HG02759 (cell line): ENCODE results near the gene TMEM134.

Experiments used
- ATAC-seq: cut with Tn5 transposase; IDR thresholded peaks from one replicate; pipeline ENCODE4 v1.9.1; 2021; ENCODE audit warnings: mild to moderate bottlenecking, moderate library complexity; ENCODE audit not compliant: unreplicated experiment

Gene TMEM134

DNA sequence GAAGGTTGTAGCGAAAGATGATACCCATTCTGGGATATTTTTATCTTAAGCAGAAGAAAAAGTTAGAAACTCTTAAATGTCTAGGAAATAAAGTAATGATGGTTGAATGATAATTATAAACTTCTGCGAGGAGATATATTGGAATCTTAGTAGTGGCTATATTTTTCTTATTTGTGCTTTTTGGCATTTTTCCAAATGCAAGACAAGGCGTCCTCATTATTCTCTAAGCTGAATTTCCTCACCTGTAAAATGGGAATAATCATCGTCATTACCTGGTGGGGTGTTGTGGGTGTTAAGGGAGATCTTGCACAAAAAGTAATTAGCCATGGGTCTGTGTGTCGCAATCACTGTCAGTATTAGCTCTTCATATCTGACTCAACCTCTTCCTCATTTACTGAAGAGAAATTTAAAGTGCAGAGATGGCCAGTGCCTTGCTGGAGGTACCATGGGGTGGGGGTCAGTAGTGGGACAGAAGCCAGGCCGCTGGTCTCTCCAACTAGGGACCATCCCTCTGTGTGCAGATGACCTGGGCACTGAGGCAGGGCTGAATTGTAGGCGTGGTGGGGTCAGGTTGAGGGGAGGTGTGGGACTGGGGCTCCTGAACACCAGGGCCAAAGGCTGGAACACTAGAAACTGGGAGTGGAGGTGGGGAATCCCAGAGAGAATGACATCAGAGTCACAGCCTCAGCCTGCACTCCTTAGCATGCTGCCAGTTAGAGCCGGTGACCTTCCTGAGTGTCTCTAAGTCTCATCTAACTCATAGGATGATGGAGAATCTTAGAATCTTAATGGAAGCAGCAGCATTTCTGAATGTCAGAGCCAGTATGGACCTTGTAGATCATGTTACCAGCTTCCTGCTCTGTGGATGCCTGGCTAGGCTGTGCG lies 32.0 kb upstream of the TMEM134 start:
- no peak for ATAC-seq

DNA sequence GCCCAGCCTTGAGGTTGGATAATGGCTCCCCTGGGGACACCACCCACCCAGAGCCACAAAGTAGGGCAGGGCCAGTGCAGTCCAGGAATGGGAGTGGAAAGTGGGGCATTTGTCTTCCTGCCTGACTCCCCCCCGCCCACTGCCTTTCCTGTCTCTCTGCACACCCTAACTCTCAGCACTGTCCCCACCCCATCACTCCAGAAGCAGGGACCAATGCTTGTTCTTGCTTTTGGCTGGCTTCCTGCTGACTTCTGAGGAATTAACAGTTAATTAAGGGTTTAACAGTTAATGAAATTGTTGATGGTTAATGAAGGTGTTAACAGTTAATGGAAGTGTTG lies 31.4 kb upstream of the TMEM134 start:
- ATAC-seq: no peak

DNA sequence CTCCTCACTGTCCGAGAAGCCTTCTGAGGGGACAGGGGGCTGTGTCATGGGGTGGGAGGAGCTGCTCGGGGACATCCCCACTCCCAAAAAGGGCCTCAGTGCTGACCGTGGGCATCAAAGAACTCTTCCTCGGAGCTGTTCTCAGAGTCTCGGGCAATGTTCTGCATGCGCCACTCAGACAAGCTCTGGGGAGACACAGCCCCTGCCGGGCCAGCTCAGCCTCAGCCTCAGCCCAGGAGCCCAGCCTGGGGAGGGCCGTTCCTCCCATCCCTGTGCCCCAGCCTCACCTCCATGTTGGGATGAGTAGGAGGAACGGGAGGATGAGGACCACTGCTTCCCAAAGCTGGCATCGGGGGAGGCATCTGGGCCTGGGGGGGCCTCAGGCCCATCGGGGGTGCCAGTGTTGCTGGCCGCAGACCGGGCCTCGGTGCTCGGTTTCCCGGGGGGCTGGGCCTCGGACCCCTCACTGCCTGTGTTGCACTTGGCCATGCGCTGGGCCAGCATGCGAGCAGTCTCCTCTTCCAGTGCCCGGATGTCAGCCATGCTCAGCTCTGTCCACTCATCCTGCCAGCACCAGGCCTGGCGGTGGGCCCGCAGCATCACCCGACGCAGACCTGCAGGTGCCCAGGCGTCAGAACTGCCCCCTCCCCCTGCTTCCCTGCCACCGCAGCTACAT lies 30.9 kb upstream of the TMEM134 start:
- no peak for ATAC-seq

GRCh38 chr11:67498544-67498972 lies 29.5 kb upstream of the TMEM134 start:
- no peak for ATAC-seq

DNA sequence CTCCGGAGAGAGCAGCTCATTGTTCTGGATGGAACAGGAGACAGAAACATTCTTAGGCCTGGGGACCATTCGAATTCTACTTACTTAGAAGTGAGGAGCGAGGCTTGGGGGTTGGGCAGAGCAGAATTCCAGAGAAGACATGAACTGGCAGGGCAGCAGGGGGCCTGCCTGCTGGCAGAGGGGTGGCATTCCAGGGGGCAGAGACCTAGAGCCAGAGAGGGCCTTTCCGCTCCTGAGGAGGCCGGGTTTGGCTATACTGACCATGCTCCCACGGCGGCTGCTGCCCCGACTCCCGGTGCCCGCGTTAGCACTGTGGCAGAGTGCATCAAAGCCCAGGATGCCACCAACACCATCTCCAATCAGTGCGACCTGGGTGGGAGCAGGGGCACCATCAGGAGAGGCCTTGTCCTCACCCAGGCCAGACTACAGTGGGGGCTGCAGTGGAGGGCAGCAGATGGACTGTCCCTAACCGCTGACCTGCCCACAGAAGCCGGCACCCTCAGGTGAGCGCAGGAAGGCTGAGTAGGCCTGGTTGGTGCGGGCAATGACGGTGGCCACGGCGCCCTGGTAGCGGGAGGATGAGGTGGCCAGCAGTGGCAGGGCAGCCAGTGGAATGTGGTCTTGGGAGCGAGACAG lies 28.7 kb upstream of the TMEM134 start:
- ATAC-seq: no peak

DNA sequence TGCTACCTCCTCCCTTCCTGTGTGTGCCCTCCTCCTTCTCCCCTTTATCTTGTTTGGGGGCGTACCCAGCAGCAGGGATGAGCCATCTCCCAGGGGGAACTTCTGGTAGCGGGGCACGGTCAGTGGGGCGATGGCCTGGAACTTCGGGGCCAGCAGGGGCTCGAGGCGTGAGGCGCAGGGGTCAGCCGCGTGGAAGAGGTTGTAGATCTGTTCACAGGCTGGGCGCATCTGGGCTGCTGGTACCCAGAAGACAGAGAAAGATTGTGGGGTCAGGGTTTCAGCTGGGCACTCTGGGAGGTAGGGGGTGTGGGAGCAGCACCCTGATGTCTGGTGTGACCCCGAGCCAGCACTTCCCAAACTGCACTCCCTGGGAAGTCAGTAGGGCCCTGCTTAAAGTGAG lies 27.1 kb upstream of the TMEM134 start:
- no peak for ATAC-seq

DNA sequence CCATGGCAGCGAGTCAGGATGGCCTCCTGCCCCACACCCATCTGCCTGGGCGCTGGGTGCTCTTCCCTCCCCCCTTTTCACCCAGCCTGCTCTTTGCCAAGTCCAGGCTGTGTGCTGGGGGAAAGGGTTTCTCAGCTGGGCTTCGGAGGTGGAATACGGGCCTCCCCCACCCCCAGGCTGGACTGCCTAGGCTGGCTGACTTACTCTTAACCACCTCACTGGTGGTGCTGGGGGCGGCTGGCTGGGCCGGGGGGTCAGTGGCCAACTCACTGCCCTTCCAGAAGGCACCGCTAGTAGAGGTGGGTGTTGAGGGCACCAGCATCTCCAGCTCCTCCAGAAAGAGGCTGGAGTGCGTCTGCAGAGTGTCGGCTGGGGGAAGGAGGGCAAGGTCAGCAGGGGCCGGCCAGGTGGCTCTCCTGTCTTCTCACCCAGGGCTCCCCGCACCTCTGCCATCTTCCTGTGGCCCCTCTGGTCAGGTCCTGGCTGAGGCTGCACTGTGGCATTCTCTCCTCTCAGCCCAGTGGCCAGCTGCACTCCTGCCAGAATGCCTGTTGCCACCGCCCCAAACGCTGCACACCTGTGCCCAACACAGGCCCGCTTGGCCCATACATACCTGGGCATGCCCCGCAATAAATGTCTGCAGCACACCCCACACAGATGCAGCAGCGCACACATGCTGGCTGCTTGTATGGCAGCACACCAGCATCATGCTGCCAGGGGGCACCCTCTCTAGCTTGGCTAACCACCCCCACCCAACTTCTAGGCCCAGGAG lies 26.4 kb upstream of the TMEM134 start:
- no peak for ATAC-seq

GRCh38 chr11:67494371-67495233 lies 25.6 kb upstream of the TMEM134 start:
- ATAC-seq: no peak

DNA sequence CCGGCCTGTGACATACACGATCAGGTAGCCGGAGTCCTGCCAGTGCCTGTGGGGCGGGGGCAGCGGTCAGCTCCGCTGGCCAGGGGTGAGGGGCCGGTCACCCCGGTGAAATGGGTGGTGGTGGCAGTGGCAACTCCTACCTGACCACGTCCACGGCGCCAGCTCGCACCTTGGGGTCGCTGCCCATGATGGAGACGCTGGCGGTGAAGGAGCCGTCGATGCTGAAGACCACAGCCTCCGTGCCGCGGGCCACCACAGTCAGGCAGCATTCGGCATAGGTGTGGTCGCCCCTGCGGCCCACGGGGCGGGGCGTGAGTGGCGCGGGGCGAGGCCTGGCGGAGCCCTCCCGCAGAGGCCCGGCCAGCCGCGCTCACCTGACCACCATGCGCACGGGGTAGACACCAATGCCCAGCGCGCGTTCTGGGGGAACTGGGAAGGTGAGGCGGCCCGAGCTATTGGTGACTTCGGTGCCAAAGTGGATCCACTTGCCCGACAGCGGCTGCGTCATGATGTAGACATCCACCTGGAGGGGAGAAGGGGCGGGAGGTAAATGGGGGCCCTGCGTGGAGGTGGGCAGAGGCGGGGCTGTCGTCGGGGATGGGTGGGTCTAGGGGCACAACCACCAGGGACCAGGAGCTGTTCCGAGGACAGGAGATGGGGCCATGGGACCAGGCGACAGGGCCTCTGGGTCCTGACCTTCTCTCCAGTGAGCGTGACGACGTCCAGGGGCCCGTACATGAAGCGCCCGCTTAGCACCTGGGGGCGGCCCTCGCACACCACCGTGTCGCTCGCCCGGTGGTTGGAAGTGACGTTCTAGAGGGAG lies 24.7 kb upstream of the TMEM134 start:
- no peak for ATAC-seq

DNA sequence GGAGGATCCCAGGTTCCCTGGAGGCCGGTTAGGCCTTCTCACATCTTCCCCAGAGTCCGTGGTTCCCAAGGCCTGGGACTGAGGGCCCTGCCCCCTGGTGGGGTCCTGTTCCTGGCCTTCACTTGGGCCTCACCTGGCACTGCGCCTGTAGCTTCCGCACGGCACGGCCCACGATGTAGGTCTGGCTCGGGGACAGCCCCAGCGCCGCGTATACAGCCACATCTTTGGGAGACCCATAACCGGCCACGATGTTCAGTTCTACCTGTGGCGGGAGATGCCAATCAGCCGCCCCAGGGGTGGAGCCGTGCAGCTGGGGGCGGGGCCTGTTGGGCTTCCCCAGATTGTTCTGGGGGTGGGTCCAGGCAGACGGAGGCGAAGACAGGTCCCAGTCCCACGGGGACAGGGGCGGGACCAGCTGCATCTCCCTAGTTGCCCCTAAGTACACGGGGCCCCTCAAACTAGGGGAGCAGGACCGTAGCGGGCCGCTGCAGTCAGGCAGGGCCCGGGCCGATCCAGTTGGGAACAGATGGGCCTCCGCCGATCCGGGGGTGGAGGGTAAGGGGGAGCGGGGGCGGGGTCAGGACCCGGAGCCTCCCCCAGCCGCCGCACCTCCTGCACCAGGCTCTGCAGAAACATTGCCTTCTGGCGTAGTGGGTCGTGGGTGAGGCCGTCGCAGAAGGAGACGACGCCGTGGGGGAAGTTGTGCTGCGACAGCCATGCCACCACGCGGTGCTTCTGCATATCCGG lies 23.9 kb upstream of the TMEM134 start:
- no peak for ATAC-seq

GRCh38 chr11:67492069-67492727 lies 23.1 kb upstream of the TMEM134 start:
- no peak for ATAC-seq

DNA sequence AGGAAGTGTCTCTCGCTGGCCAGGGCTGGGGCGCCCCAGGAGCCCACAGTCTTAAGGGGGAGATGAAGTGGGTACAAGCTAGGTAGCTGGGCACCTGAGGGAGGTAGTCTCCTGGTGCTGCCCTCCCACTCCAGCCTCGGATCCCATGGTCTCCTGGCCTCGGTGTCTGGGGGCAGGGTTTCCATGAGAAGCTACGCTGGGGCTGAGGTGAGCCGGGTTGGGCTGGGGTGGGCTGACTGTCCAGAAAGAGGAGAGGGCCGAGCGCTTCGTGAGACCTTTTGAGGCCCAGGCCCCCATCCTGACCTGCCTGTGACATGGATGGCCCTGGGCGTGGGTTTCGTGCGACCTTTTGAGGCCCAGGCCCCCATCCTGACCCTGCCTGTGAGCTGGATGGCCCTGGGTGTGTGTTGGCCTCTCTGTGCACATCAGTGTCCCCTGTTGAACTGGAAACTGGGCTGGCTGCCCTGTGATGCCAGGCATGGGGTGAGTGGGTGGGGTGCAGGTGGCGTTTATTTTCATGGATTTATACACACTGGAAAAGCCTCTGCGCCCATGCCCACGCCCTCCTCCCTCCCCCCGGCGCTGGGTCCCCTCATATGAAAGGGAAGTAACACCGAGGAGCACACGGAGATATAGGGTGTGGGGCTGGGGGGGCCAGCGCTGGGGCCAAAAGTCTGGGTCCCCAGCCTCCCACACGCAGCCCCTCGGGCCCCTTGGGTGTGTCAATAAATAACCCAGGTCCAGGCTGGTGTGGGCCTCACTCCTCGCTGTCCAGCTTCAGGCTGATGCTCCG lies 22.4 kb upstream of the TMEM134 start:
- ATAC-seq: no peak

GRCh38 chr11:67490727-67491065 lies 21.6 kb upstream of the TMEM134 start:
- ATAC-seq: no peak

DNA sequence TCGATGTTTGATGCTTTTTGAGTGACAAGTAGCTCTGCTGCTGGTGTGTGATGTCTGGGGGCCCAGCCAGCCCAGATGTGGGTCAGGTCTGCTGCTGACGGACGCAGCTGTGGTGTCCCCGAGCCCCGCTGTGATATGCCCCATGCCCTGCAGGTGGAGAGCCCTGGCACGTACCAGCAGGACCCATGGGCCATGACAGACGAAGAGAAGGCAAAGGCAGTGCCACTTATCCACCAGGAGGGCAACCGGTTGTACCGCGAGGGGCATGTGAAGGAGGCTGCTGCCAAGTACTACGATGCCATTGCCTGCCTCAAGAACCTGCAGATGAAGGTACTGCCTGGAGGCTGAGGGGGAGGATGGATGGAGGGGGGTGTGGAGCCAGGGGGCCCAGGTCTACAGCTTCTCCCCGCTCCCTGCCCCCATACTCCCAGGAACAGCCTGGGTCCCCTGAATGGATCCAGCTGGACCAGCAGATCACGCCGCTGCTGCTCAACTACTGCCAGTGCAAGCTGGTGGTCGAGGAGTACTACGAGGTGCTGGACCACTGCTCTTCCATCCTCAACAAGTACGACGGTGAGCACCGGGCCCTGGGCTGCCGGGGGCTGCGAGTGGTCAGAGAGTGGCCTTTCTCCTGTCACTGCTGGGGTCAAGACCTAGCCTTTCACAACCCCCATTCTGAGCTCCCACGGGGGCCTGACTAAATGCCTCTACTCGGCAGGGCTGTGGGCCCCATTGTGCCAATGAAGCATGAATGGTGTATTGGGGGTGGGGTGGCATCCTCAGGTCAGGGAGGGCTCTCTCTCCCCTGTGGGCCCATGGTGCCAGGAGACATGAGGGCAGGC lies 21.1 kb upstream of the TMEM134 start:
- ATAC-seq: no peak

GRCh38 chr11:67489203-67489884 lies 20.3 kb upstream of the TMEM134 start:
- no peak for ATAC-seq
